GM19395 (cell line): ENCODE data around the gene IGSF22.
A peak's percentile ranks its signal among the peaks of the same experiment; 100 is the strongest.

Experiments used
- ATAC-seq: cut with Tn5 transposase; IDR thresholded peaks from one replicate; pipeline ENCODE4 v1.9.1; 2021; ENCODE audit warnings: mild to moderate bottlenecking, moderate library complexity; ENCODE audit not compliant: unreplicated experiment

The IGSF22 gene

GRCh38 chr11:18726040-18726439, at the start of gene IGSF22:
TSS of gene IGSF22 (minus strand) at chr11:18726188. CDS start at chr11:18724236, 1,952 bp downstream.
- no peak for ATAC-seq

GRCh38 chr11:18774801-18775200, 48.8 kb upstream of the IGSF22 start:
- ATAC-seq, result no peak

- ATAC-seq, result no peak
These were observed 47.7 kb upstream of the IGSF22 start for GRCh38 chr11:18773681-18774080.

- no peak for ATAC-seq
These were observed 47.1 kb upstream of the IGSF22 start for GRCh38 chr11:18773104-18773503.

- ATAC-seq, result no peak
These were observed 46.2 kb upstream of the IGSF22 start for GRCh38 chr11:18772211-18772610.

- no peak for ATAC-seq
These were observed 45.5 kb upstream of the IGSF22 start for GRCh38 chr11:18771266-18772035.

GRCh38 chr11:18770479-18771125, 44.6 kb upstream of the IGSF22 start:
- no peak for ATAC-seq

GRCh38 chr11:18769802-18770456, 43.9 kb upstream of the IGSF22 start:
- ATAC-seq, result peak; percentile 60

- ATAC-seq, result no peak
These were observed 43.0 kb upstream of the IGSF22 start for GRCh38 chr11:18768978-18769377.

- peak; percentile 85 for ATAC-seq
These were observed 42.5 kb upstream of the IGSF22 start for GRCh38 chr11:18768472-18768901.

- ATAC-seq, result no peak
These were observed 40.0 kb upstream of the IGSF22 start for GRCh38 chr11:18766015-18766414.

- ATAC-seq, result no peak
These were observed 39.6 kb upstream of the IGSF22 start for GRCh38 chr11:18765554-18765953.

- no peak for ATAC-seq
These were observed 35.8 kb upstream of the IGSF22 start for GRCh38 chr11:18761741-18762140.

GRCh38 chr11:18761144-18761543, 35.2 kb upstream of the IGSF22 start:
- ATAC-seq, result no peak

- no peak for ATAC-seq
These were observed 31.8 kb upstream of the IGSF22 start for GRCh38 chr11:18757811-18758210.

- ATAC-seq, result no peak
These were observed 30.9 kb upstream of the IGSF22 start for GRCh38 chr11:18756889-18757288.

GRCh38 chr11:18754308-18754707, 28.3 kb upstream of the IGSF22 start:
- no peak for ATAC-seq

GRCh38 chr11:18752502-18752901, 26.5 kb upstream of the IGSF22 start:
- ATAC-seq, result no peak

- ATAC-seq, result no peak
These were observed 25.0 kb upstream of the IGSF22 start for GRCh38 chr11:18750944-18751343.

GRCh38 chr11:18749681-18750319, 23.8 kb upstream of the IGSF22 start:
- no peak for ATAC-seq

GRCh38 chr11:18748766-18749365, 22.9 kb upstream of the IGSF22 start:
- no peak for ATAC-seq
